HCT116 (cell line): ENCODE measurements around the gene ITSN1. TPM values are rescaled to one million over a fixed set of nuclear protein-coding genes. Genes with fewer than 3 reads are reported as not detected.

Source experiments
- ATAC-seq: fragments of 200-7000 bp; cut with Tn5 transposase; 2 replicates; pipeline ENCODE4 v1.9.1; 2020; ENCODE audit warnings: mild to moderate bottlenecking, moderate library complexity
- BruUV-seq: library from RNA; stranded (reverse); fragments of 400-500 nt; replicated peaks from 2 replicates; lab custom pipeline; 2021; lab: Mats Ljungman, UMichigan
- CTCF ChIA-PET: fragments of 300-600 bp; sonication (Branson Sonifier 250); formaldehyde crosslinking; loops from one replicate; lab custom pipeline; 2021; ENCODE audit warnings: antibody characterized with exemption; lab: Charles Lee
- POLR2A ChIA-PET: fragments of 300-600, 350-600 bp; sonication (Branson Sonifier 250); formaldehyde crosslinking; loops from one replicate; lab custom pipeline; 2021; ENCODE audit warnings: antibody characterized with exemption; lab: Charles Lee
- RAD21 ChIA-PET, 2 experiments: fragments of 300-600 bp; sonication (Branson Sonifier 250); formaldehyde crosslinking; loops; one replicate each; lab custom pipeline; 2023; ENCODE audit warnings: low total read pairs in 2 of 2; ENCODE audit not compliant: uncharacterized antibody in 2 of 2, unreplicated experiment in 2 of 2, low non-redundant PET in 1 of 2; lab: Charles Lee
- DNase-seq: peaks from one replicate; pipeline ENCODE4 v3.0.0-alpha.2; 2010; ENCODE audit warnings: low read depth, low spot score
- H2AFZ ChIP-seq: fragments of 200-600 bp; shearing (Covaris generic), sonication (generic); 2 replicates; pipeline ENCODE4 v1.6.1; 2017; ENCODE audit warnings: low read depth, mixed run types, mixed read lengths, antibody characterized with exemption, low read length; ENCODE audit not compliant: poor library complexity, severe bottlenecking
- H3K27ac ChIP-seq: 2 replicates; pipeline ENCODE4 v1.5.1; 2012; ENCODE audit warnings: low read depth, low read length
- H3K27me3 ChIP-seq: fragments of 200-600 bp; sonication (generic); 2 replicates; pipeline ENCODE4 v1.6.1; 2016; ENCODE audit warnings: mixed run types, low read length, mixed read lengths; ENCODE audit not compliant: insufficient read depth
- H3K36me3 ChIP-seq, 2 experiments: fragments of 200-500 bp in 1 of 2; fragments of 200-600 bp in 1 of 2; sonication (Bioruptor generic) in 1 of 2; sonication (generic) in 1 of 2; 2 replicates each; pipeline versions ENCODE4 v1.5.1 to v1.6.1; 2014 to 2016; ENCODE audit warnings: low read length in 2 of 2, inconsistent platforms in 1 of 2, mixed read lengths in 1 of 2, mixed run types in 1 of 2; ENCODE audit not compliant: insufficient read depth in 2 of 2, control insufficient read depth in 1 of 2
- H3K4me1 ChIP-seq, 2 experiments: fragments of 200-600 bp in 1 of 2; sonication (generic) in 1 of 2; 2 replicates each; pipeline versions ENCODE4 v1.5.1 to v1.6.1; 2012 to 2017; ENCODE audit warnings: low read length in 2 of 2, inconsistent platforms in 1 of 2, mild to moderate bottlenecking in 1 of 2, mixed read lengths in 1 of 2, mixed run types in 1 of 2, moderate library complexity in 1 of 2; ENCODE audit not compliant: insufficient read depth in 2 of 2, control insufficient read depth in 1 of 2
- H3K4me2 ChIP-seq: fragments of 200-600 bp; sonication (generic); 2 replicates; pipeline ENCODE4 v1.6.1; 2017; ENCODE audit warnings: mixed run types, low read length, mixed read lengths
- H3K4me3 ChIP-seq, 2 experiments: fragments of 200-600 bp in 1 of 2; sonication (generic) in 1 of 2; replicated peaks in 1 of 2; 2 replicates each; pipeline ENCODE4 v1.5.1; 2011 to 2016; ENCODE audit warnings: low read length in 2 of 2, control low read depth in 1 of 2, low read depth in 1 of 2, mild to moderate bottlenecking in 1 of 2, mixed read lengths in 1 of 2, mixed run types in 1 of 2
- H3K79me2 ChIP-seq: fragments of 200-600 bp; sonication (generic); 2 replicates; pipeline ENCODE4 v1.6.1; 2017; ENCODE audit warnings: mild to moderate bottlenecking, mixed run types, low read length, moderate library complexity, mixed read lengths; ENCODE audit not compliant: insufficient read depth
- H3K9ac ChIP-seq: fragments of 200-600 bp; sonication (generic); 2 replicates; pipeline ENCODE4 v1.6.1; 2016; ENCODE audit warnings: low read length, mixed read lengths
- H3K9me2 ChIP-seq: fragments of 200-600 bp; sonication (generic), shearing (Covaris generic); 2 replicates; pipeline ENCODE4 v1.6.1; 2017; ENCODE audit warnings: mixed run types, mild to moderate bottlenecking, moderate library complexity; ENCODE audit not compliant: insufficient read depth
- H3K9me3 ChIP-seq, 2 experiments: fragments of 200-500 bp in 1 of 2; fragments of 200-600 bp in 1 of 2; sonication (Bioruptor generic) in 1 of 2; sonication (generic) in 1 of 2; 2 replicates each; pipeline ENCODE4 v1.6.1; 2014 to 2017; ENCODE audit warnings: low read length in 2 of 2, mixed read lengths in 2 of 2, inconsistent platforms in 1 of 2, low read depth in 1 of 2, mild to moderate bottlenecking in 1 of 2, mixed run types in 1 of 2, moderate library complexity in 1 of 2; ENCODE audit not compliant: control insufficient read depth in 1 of 2, insufficient read depth in 1 of 2
- H4K20me1 ChIP-seq: fragments of 200-600 bp; sonication (generic), shearing (Covaris generic); 2 replicates; pipeline ENCODE4 v1.6.1; 2017; ENCODE audit warnings: mixed run types, mild to moderate bottlenecking, moderate library complexity; ENCODE audit not compliant: insufficient read depth
- CEBPB ChIP-seq: IDR thresholded peaks from 2 replicates; pipeline ENCODE4 v1.6.1; 2012; ENCODE audit warnings: low read depth
- EZH2 ChIP-seq: fragments of 200-600 bp; sonication (generic); IDR thresholded peaks from 2 replicates; pipeline ENCODE4 v1.6.1; 2017; ENCODE audit warnings: antibody characterized with exemption, mixed run types
- POLR2A ChIP-seq: IDR thresholded peaks from 2 replicates; pipeline ENCODE4 v1.7.0; 2011; ENCODE audit warnings: borderline replicate concordance; ENCODE audit not compliant: insufficient read depth, insufficient read length; ENCODE audit errors: extremely low read depth
- SP1 ChIP-seq: IDR thresholded peaks from 2 replicates; pipeline ENCODE4 v1.6.1; 2012; ENCODE audit warnings: low read depth
- TCF7L2 ChIP-seq: IDR thresholded peaks from 2 replicates; pipeline ENCODE4 v1.7.0; 2011; ENCODE audit warnings: borderline replicate concordance, inconsistent platforms; ENCODE audit not compliant: insufficient read depth, insufficient read length; ENCODE audit errors: extremely low read depth
- ZBTB33 ChIP-seq: IDR thresholded peaks from 2 replicates; pipeline ENCODE4 v1.6.1; 2011; ENCODE audit warnings: mild to moderate bottlenecking, low read length, moderate library complexity; ENCODE audit not compliant: insufficient replicate concordance; ENCODE audit errors: extremely low read depth
- intact Hi-C: fragments of 100-400 bp; cut with micrococcal nuclease; formaldehyde crosslinking; loops from 2 replicates; pipeline ENCODE4 v1.10.0; 2022
- total RNA-seq: library from RNA; stranded (reverse); gene quantifications from one replicate; pipeline ENCODE4 v1.2.1, GENCODE V29; 2021; ENCODE audit not compliant: unreplicated experiment

The ITSN1 gene
- total RNA-seq, 1 experiment from 2014 or later: 25.8 TPM

GRCh38 chr21:33948096-33948950, 306.0 kb downstream of the ITSN1 start:
- Histone ChIP-seq H3K36me3 (no peaks in the 10 kb centered on the region), H3K27ac (peak overlapping the region; percentile 86), H3K27me3 (no peaks in the 10 kb centered on the region)
- intact Hi-C loops: loop anchor here (10.0 kb wide), 1 partner anchor 126 kb away; the partner anchor contains the start of genes MRPS6 and SLC5A3
- ATAC-seq: peak; percentile 77
- TF ChIP-seq POLR2A: no peak
- TF ChIP-seq TCF7L2: peak; percentile 5
- TF ChIP-seq, all 23 proteins: peak for 1
- Histone ChIP-seq H4K20me1 (no peaks in the 10 kb centered on the region), H3K9me2 (no peaks in the 10 kb centered on the region), H3K4me2 (peak overlapping the region; percentile 86), H3K79me2 (no peaks in the 10 kb centered on the region), H3K9ac (peak overlapping the region; percentile 65), H3K4me3 (peak overlapping the region; percentile 24 to 52), H3K4me1 (peaks cover 32 to 40% of the 10 kb centered on the region in 2 experiments), H3K9me3 (no peaks in the 10 kb centered on the region), H2AFZ (peak overlapping the region; percentile 2)
- ChIA-PET RAD21 (interaction anchor here (0.7 to 1.1 kb wide), 3 partner anchors 206 to 399 kb away, joined by 3 to 4 read pairs (median 3); no protein-coding TSS in a partner anchor), CTCF (interaction anchor here (0.9 to 2.7 kb wide), 4 partner anchors 13 to 419 kb away, joined by 3 to 15 read pairs (median 4); no protein-coding TSS in a partner anchor), POLR2A (interaction anchor here (0.9 to 1.5 kb wide), 3 partner anchors 10 to 28 kb away, joined by 4 to 5 read pairs (median 4); no protein-coding TSS in a partner anchor)
- DNase-seq: peak; percentile 61
- no TSS peak for BruUV-seq

- no peaks in the 10 kb centered on the region for H3K36me3 ChIP-seq
- peak overlapping the region; percentile 27 for H2AFZ ChIP-seq
- H3K9me3 ChIP-seq: no peaks in the 10 kb centered on the region
- H3K9me2 ChIP-seq: no peaks in the 10 kb centered on the region
- peak overlapping the region; percentile 86 for H3K4me2 ChIP-seq
- H3K4me1 ChIP-seq: peaks cover 32 to 40% of the 10 kb centered on the region in 2 experiments
- no peak overlapping the region for H3K4me3 ChIP-seq
- RAD21 ChIA-PET: no interaction called here
- TF ChIP-seq SP1 (no peak), ZBTB33 (no peak), CEBPB (no peak), EZH2 (no peak), TCF7L2 (no peak)
- CTCF ChIA-PET: no interaction called here
- POLR2A ChIA-PET: no interaction called here
- BruUV-seq: no TSS peak
- no peaks in the 10 kb centered on the region for H3K27me3 ChIP-seq
- no peak for DNase-seq
- peak overlapping the region; percentile 86 for H3K27ac ChIP-seq
- H3K9ac ChIP-seq: no peak overlapping the region
- H4K20me1 ChIP-seq: no peaks in the 10 kb centered on the region
- H3K79me2 ChIP-seq: no peaks in the 10 kb centered on the region
- no peak for ATAC-seq
- intact Hi-C loops: loop anchor here (10.0 kb wide), 1 partner anchor 126 kb away; the partner anchor contains the start of genes MRPS6 and SLC5A3
These were observed 306.7 kb downstream of the ITSN1 start for GRCh38 chr21:33948951-33949444.
